NCI-H510A (cell line): Measurements from ENCODE around the gene ZNF772.

Experiments
- DNase-seq: peaks from one replicate; lab custom pipeline; 2025; lab: John Stamatoyannopoulos, UW

The ZNF772 gene

GRCh38 chr19:57435062-57435978 is 42.0 kb downstream of the ZNF772 start, which contains the start of gene ZNF749:
Gene ZNF749 (plus strand): TSS chr19:57435325. CDS start chr19:57435579, 254 bp downstream.
- peak; percentile 97 for DNase-seq

- DNase-seq = no peak
Observed at GRCh38 chr19:57434386-57435061, 42.8 kb downstream of the ZNF772 start.

- DNase-seq = no peak
Observed at GRCh38 chr19:57421037-57421436, 56.3 kb downstream of the ZNF772 start.

GRCh38 chr19:57419439-57419838 is 57.9 kb downstream of the ZNF772 start:
- DNase-seq = no peak
